Camera-type eye (tissue), 1 donor: Measurements from ENCODE around the gene CD3G. TPM values are rescaled to one million over a fixed set of nuclear protein-coding genes. Genes with fewer than 3 reads are reported as not detected.

Experiments used
- total RNA-seq: library from RNA; depleted of rRNA; stranded (reverse); fragments of >200 nt; gene quantifications from one replicate; pipeline ENCODE4 v1.2.3, GENCODE V29; 2014

Gene CD3G
- 0.88 TPM for total RNA-seq

DNA sequence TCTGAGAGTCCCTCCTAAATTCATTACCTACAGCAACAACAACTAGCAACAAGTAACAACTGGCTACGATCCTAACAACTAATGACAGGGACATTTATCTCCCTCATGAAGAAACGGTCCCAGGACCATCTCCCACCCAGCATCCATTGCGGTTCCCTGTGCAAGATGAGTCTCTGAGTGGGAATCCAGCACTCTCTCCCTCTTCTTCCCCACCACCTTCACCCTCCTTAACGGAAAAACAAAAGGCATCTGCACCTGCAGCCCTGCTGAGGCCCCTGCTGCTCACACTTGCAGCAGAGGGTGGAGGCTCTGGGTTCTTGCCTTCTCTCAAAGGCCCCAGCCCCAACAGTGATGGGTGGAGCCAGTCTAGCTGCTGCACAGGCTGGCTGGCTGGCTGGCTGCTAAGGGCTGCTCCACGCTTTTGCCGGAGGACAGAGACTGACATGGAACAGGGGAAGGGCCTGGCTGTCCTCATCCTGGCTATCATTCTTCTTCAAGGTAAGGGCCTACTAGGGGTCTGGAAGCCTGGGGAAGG is at the start of gene CD3G:
Gene CD3G, plus strand, starts transcription at position 364 of the 535 bp plus-strand sequence. Its CDS starts 80 bp downstream, at position 444.

GRCh38 chr11:118304568-118305248 is 39.4 kb upstream of the CD3G start, which contains the start of gene CD3E:
Gene CD3E, plus strand, starts transcription at chr11:118304730. Its CDS starts 223 bp downstream, at chr11:118304953.

DNA sequence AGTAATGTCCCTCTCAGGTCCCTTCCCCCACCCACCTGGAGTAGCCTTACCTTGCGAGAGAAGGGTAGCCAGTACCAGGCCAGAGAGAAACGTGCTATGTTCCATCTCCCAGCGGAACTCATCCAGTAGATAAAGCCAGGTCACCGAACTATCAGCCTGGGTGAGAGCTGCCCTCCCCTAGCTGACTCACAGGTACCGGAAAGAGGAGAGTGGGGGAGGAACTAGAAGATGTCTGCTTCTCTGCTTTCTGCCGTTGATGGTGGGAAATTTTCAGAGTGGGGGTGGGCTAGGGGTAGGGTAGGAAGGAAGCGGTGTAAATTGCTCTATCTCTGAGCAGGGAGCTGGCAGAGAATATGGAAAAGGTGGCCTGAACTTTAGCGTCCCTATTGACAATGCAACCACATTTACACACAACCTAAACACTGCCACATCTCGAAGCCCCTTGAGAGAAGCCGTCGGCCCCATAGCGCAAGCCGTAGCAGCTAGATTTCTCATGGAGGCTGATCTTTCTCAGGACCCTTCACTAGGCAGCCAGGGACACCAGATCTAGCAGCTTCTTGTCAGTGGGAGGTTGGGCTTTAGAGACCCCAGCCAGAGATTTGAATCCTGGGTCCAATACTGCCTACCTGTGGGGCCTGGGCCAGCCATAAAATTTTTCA is 1.5 kb upstream of the CD3G start, which contains the start of gene CD3D:
Gene CD3D, minus strand, starts transcription at position 203 of the 659 bp plus-strand sequence. Its CDS starts 98 bp downstream, at position 105.

DNA sequence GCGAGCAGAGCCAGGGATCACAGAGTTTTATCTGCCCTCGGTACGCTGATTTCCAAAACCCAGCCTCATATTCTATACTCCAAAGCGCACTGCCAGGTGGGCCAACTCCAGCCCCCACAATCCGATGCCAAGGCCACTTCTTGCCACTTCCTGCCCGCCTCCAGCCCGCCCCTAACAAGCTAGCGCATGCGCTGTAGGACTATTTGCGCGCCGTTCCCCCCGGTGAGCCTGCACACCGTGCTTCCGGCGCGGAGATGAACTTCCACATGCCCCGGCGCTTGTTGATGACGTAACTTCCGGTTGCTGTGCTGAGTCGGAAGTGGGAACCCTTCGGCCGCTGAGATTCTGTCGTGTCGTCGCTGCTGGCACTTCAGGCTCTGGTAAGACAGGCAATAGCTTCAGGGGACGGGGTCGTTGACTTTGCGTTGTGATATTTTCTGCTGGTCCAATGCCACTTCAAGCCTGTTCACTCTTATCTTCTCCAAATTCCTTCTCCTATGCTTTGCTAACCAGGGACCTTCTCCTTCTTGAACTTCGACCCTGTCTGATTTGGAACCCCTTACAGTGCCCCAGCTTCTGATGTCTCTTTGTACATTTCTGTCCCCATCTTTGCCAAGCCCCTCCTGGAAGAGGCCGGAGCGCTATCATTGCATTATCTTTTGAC is 15.3 kb downstream of the CD3G start, which contains the start of gene UBE4A:
Gene UBE4A, plus strand, starts transcription at position 306 of the 664 bp plus-strand sequence. CDS start 5,481 bp downstream, outside the sequence.

GRCh38 chr11:118401151-118401879 is 57.2 kb downstream of the CD3G start, which contains the start of gene ATP5MG:
Gene ATP5MG, plus strand, starts transcription at chr11:118401606. Its CDS starts 60 bp downstream, at chr11:118401666.

Other genes with a start within 250 kb of the CD3G start
- 5.9 TPM for gene SCN4B, start 191.5 kb upstream of the CD3G start, total RNA-seq
- gene SCN2B, start 167.7 kb upstream of the CD3G start, total RNA-seq, result 7.4 TPM
- gene JAML, start 119.3 kb upstream of the CD3G start, total RNA-seq, result 3.3 TPM
- gene MPZL3, start 92.0 kb upstream of the CD3G start, total RNA-seq, result 3.5 TPM
- gene MPZL2, start 80.0 kb upstream of the CD3G start, total RNA-seq, result 18.4 TPM
- 0.55 TPM for gene CD3E, start 39.6 kb upstream of the CD3G start, total RNA-seq
- gene CD3D, start 1.6 kb upstream of the CD3G start, total RNA-seq, result not detected
- 46.6 TPM for gene UBE4A, start 15.3 kb downstream of the CD3G start, total RNA-seq
- 27.5 TPM for gene ATP5MG, start 57.3 kb downstream of the CD3G start, total RNA-seq
- gene KMT2A, start 92.1 kb downstream of the CD3G start, total RNA-seq, result 169 TPM
- gene TTC36, start 183.1 kb downstream of the CD3G start, total RNA-seq, result 2.5 TPM
- gene TMEM25, start 186.8 kb downstream of the CD3G start, total RNA-seq, result 40.6 TPM
- gene IFT46, start 221.6 kb downstream of the CD3G start, total RNA-seq, result 44.9 TPM
- gene ARCN1, start 228.1 kb downstream of the CD3G start, total RNA-seq, result 123 TPM